ENCODE measurements around the gene VPREB3. TPM values are rescaled to one million over a fixed set of nuclear protein-coding genes. Genes with fewer than 3 reads are reported as not detected.

The VPREB3 gene
- total and polyA plus RNA-seq, 10 of the 15 experiments (the other 5 are each of a cell fraction or from before 2014, with no cell fraction given) = 0.75 to 79.5 (median 23.8) TPM

DNA sequence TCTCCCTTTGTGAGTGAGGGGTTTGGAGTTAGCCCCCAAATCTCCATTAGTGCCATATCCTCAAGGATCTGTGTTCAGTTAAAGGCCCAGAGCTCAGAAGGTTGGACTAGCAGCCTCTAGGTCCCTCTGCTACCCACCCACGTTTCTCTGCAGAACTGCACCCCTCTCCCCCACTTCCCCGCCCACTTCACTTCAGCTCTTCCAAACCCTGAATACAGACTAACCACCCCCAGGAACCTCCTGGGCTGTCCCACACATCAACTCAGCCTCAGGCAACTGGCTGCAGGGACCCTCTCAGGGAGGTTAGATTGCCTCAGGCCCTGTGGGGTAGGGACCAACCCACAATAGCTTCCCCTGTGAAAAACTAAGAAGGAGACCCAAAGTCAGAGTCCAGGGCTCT lies 840 bp downstream of the VPREB3 start:
- Histone ChIP-seq H3K27ac (ENCODE audit: control insufficient read depth, insufficient read depth) (peak overlapping the region; percentile 33; the same call in 1 of the 2 replicates), H4K20me1 (ENCODE audit: control insufficient read depth, insufficient read depth) (no peaks in the 10 kb centered on the region), H3K27me3 (replicated peaks in 1 of 2; ENCODE audit: control insufficient read depth in 2 of 2, insufficient read depth in 2 of 2, low read length in 1 of 2) (no peaks in the 10 kb centered on the region), H3K36me3 (ENCODE audit: control insufficient read depth in 2 of 2, insufficient read depth in 2 of 2, low read length in 1 of 2) (no peaks in the 10 kb centered on the region), H3K4me2 (ENCODE audit: control insufficient read depth, insufficient read depth) (peak overlapping the region; percentile 99), H3K4me3 (peak overlapping the region; percentile 53; the same call in 1 of the 2 replicates), H2AFZ (ENCODE audit: control insufficient read depth, low read depth, low read length) (peak overlapping the region; percentile 69; the same call in 1 of the 2 replicates), H3K9me3 (replicated peaks; ENCODE audit: control insufficient read depth, insufficient read depth, low read length) (no peaks in the 10 kb centered on the region), H3K9ac (ENCODE audit: control insufficient read depth, insufficient read depth, low read length) (no peak overlapping the region), H3K79me2 (ENCODE audit: control insufficient read depth, insufficient read depth, low read length) (no peaks in the 10 kb centered on the region), H3K4me1 (ENCODE audit: control insufficient read depth, insufficient read depth, low read length) (peaks cover 30% of the 10 kb centered on the region)
- FAIRE-seq (peak; percentile 7), ATAC-seq (no peak), DNase-seq (ENCODE audit: low read depth, low spot score) (no peak)
- ChIA-PET SMC1A (ENCODE audit: uncharacterized antibody, unreplicated experiment) (interaction anchor here (1.2 to 1.9 kb wide), 2 partner anchors 10 to 25 kb away, joined by 3 to 8 read pairs; partner anchors contain the start of gene C22orf15), CTCF (interaction anchor here (1.3 kb wide), 1 partner anchor 14 kb away, joined by 7 read pairs; the partner anchor contains the start of gene CHCHD10), POLR2A (interaction anchor here (1.1 to 1.3 kb wide), 2 partner anchors 10 to 36 kb away, joined by 3 to 5 read pairs; partner anchors contain the start of gene C22orf15), RAD21 (ENCODE audit: unreplicated experiment) (interaction anchor here (0.6 kb wide), 1 partner anchor 12 kb away, joined by 3 read pairs; no protein-coding TSS in a partner anchor)
- in situ Hi-C loops (cut with MboI) (no loop called here), intact Hi-C loops (cut with micrococcal nuclease; ENCODE audit: unreplicated experiment) (no loop called here)
- BruUV-seq (replicated peaks) = no TSS peak
- WGBS (ENCODE audit: insufficient coverage, insufficient replicate concordance, low lambda C conversion rate, missing lambda C conversion rate) = 47% methylated on average over 2 of the region's 2 CpGs
- TF ChIP-seq TCF7 (IDR thresholded peaks at IDR 0.05; ENCODE audit: borderline replicate concordance) (no peak), EGR1 (IDR thresholded peaks at IDR 0.05; ENCODE audit: borderline replicate concordance in 1 of 2, low read depth in 2 of 2, low read length in 2 of 2) (peak in 1 of 2 experiments; percentile 28; a peak in 1 of 3 replicates)

DNA sequence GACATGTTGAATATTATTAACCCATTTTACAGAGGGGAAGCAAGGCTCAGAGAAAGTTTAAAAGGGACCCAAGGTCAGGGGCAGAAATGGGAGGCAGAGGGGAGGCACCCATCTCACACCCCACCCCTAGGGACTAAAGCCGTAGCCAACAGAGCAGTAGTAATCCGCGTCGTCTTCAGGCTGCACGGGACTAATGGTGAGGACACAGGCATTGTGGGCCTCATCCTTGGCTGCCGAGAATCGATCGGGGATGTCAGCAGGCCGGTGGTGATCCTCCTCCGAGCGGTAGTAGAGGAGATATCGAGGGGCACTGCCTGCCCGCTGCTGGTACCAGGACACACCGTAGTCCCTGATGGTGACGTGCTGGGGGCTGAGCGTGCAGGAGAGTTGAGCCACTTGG lies 1.5 kb downstream of the VPREB3 start:
- Histone ChIP-seq H3K4me3 (peak overlapping the region; percentile 85; the same call in 1 of the 2 replicates), H4K20me1 (ENCODE audit: control insufficient read depth, insufficient read depth) (no peaks in the 10 kb centered on the region), H3K36me3 (ENCODE audit: control insufficient read depth in 2 of 2, insufficient read depth in 2 of 2, low read length in 1 of 2) (no peaks in the 10 kb centered on the region), H3K27ac (ENCODE audit: control insufficient read depth, insufficient read depth) (peak overlapping the region; percentile 33; the same call in 1 of the 2 replicates), H3K9me3 (replicated peaks; ENCODE audit: control insufficient read depth, insufficient read depth, low read length) (no peaks in the 10 kb centered on the region), H3K9ac (ENCODE audit: control insufficient read depth, insufficient read depth, low read length) (no peak overlapping the region), H3K4me1 (ENCODE audit: control insufficient read depth, insufficient read depth, low read length) (peaks cover 30% of the 10 kb centered on the region), H3K79me2 (ENCODE audit: control insufficient read depth, insufficient read depth, low read length) (no peaks in the 10 kb centered on the region), H3K4me2 (ENCODE audit: control insufficient read depth, insufficient read depth) (peak overlapping the region; percentile 99), H2AFZ (ENCODE audit: control insufficient read depth, low read depth, low read length) (peak overlapping the region; percentile 69), H3K27me3 (replicated peaks in 1 of 2; ENCODE audit: control insufficient read depth in 2 of 2, insufficient read depth in 2 of 2, low read length in 1 of 2) (no peaks in the 10 kb centered on the region)
- RAD21 ChIA-PET (ENCODE audit: unreplicated experiment) = no interaction called here
- in situ Hi-C loops (cut with MboI) (no loop called here), intact Hi-C loops (cut with micrococcal nuclease; ENCODE audit: unreplicated experiment) (no loop called here)
- FAIRE-seq (peak; percentile 23), ATAC-seq (no peak), DNase-seq (ENCODE audit: low read depth, low spot score) (no peak)
- SMC1A ChIA-PET (ENCODE audit: uncharacterized antibody, unreplicated experiment) = interaction anchor here (1.2 to 1.9 kb wide), 3 partner anchors 11 to 25 kb away, joined by 3 to 8 read pairs (median 4); partner anchors contain the start of genes C22orf15 and CHCHD10
- peak; percentile 56 for TF ChIP-seq POLR2A (IDR thresholded peaks at IDR 0.05; ENCODE audit: low read depth, low read length)
- TF ChIP-seq, protein P1, sequence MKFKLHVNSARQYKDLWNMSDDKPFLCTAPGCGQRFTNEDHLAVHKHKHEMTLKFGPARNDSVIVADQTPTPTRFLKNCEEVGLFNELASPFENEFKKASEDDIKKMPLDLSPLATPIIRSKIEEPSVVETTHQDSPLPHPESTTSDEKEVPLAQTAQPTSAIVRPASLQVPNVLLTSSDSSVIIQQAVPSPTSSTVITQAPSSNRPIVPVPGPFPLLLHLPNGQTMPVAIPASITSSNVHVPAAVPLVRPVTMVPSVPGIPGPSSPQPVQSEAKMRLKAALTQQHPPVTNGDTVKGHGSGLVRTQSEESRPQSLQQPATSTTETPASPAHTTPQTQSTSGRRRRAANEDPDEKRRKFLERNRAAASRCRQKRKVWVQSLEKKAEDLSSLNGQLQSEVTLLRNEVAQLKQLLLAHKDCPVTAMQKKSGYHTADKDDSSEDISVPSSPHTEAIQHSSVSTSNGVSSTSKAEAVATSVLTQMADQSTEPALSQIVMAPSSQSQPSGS (IDR thresholded peaks at IDR 0.05; ENCODE audit: low read length) = no peak
- no TSS peak for BruUV-seq (replicated peaks)
- 49% methylated on average over 16 of the region's 16 CpGs for WGBS (ENCODE audit: insufficient coverage, insufficient replicate concordance, low lambda C conversion rate, missing lambda C conversion rate)
- POLR2A ChIA-PET = interaction anchor here (1.1 to 1.8 kb wide), 3 partner anchors 11 to 36 kb away, joined by 3 to 9 read pairs (median 5); partner anchors contain the start of genes C22orf15 and CHCHD10
- CTCF ChIA-PET = interaction anchor here (1.2 to 1.3 kb wide), 2 partner anchors 14 to 36 kb away, joined by 4 to 7 read pairs; partner anchors contain the start of gene CHCHD10

All from GM12878 (cell line).